K562 (cell line): ENCODE measurements around the gene EIF2AK2. TPM values are rescaled to one million over a fixed set of nuclear protein-coding genes. Genes with fewer than 3 reads are reported as not detected.
A peak's percentile ranks its signal among the peaks of the same experiment; 100 is the strongest.

Experiments used
- AFF1 ChIP-seq, 2 experiments: fragments of 450-650 bp; IDR thresholded peaks; 2 replicates each; pipeline ENCODE4 v1.6.1; 2018; ENCODE audit warnings: mild to moderate bottlenecking in 2 of 2, low read depth in 1 of 2; ENCODE audit not compliant: partially characterized antibody in 2 of 2
- FOS ChIP-seq: IDR thresholded peaks from 3 replicates; pipeline ENCODE4 v1.6.1; 2011; ENCODE audit not compliant: insufficient read length; ENCODE audit errors: extremely low read depth
- MYBL2 ChIP-seq, 2 experiments: fragments of 450-650 bp in 1 of 2; sonication (generic) in 1 of 2; formaldehyde crosslinking in 1 of 2; IDR thresholded peaks; 2 replicates each; pipeline versions ENCODE4 v1.6.1 to v1.8.1; 2017 to 2022; ENCODE audit warnings: borderline replicate concordance in 1 of 2, inconsistent platforms in 1 of 2, low read depth in 1 of 2, mild to moderate bottlenecking in 1 of 2, missing genetic modification reagents in 1 of 2, moderate library complexity in 1 of 2
- NCOA1 ChIP-seq: fragments of 450-650 bp; IDR thresholded peaks from 2 replicates; pipeline ENCODE4 v1.6.1; 2016; ENCODE audit warnings: low read depth
- NFE2 ChIP-seq: IDR thresholded peaks from 2 replicates; pipeline ENCODE4 v1.6.1; 2014; ENCODE audit warnings: antibody characterized with exemption, low read depth
- RBM22 ChIP-seq: fragments of 200-400 bp; formaldehyde crosslinking; IDR thresholded peaks from 2 replicates; pipeline ENCODE4 v1.6.1; 2018; ENCODE audit warnings: low read length, low read depth; ENCODE audit not compliant: poor library complexity, severe bottlenecking
- ZEB2 ChIP-seq: fragments of 450-650 bp; IDR thresholded peaks from 2 replicates; pipeline ENCODE4 v1.6.1; 2016
- ZNF324 ChIP-seq: fragments of 250-450 bp; sonication (Bioruptor Pico); IDR thresholded peaks from 2 replicates; pipeline ENCODE4 v1.4.0; 2020; ENCODE audit warnings: mild to moderate bottlenecking
- ZNF347 ChIP-seq: fragments of 450-650 bp; formaldehyde crosslinking; IDR thresholded peaks from 2 replicates; pipeline ENCODE4 v1.4.0; 2020; ENCODE audit warnings: low read depth, mild to moderate bottlenecking, moderate library complexity
- ZNF384 ChIP-seq: IDR thresholded peaks from 2 replicates; pipeline ENCODE4 v1.6.1; 2012; ENCODE audit warnings: low read depth, low read length, improper control_type of control experiment
- ZNF436 ChIP-seq: fragments of 250-450, 450-650 bp; sonication (Bioruptor Pico); formaldehyde crosslinking; IDR thresholded peaks from 2 replicates; pipeline ENCODE4 v1.7.0; 2020; ENCODE audit warnings: mild to moderate bottlenecking
- polyA plus RNA-seq, 8 experiments: library from polyadenylated mRNA; depleted of rRNA in 4 of 8; stranded (reverse) in 5 of 8; unstranded in 3 of 8; fragments of >200 nt; fragmentation: Nextera tagmentation in 2 of 8; fragmentation: Illumina TruSeq in 1 of 8; extraction: Ambion mirVana in 2 of 8; extraction: Trizol in 1 of 8; gene quantifications; 2 replicates each; pipeline versions ENCODE4 v1.2.1 to v1.2.3, GENCODE V29; 2011 to 2014; ENCODE audit warnings: inconsistent platforms in 1 of 8, missing spikeins in 1 of 8
- total RNA-seq, 7 experiments: library from RNA; depleted of rRNA in 6 of 7; stranded (reverse); fragments of >200 nt in 6 of 7; fragmentation: Illumina TruSeq in 2 of 7; extraction: Trizol in 2 of 7; gene quantifications; 2 replicates each; pipeline versions ENCODE4 v1.2.1 to v1.2.3, GENCODE V29; 2011 to 2021; ENCODE audit warnings: low replicate concordance in 1 of 7
- TF ChIP-seq, protein P1 (sequence below): fragments of 450-650 bp; IDR thresholded peaks from 2 replicates; pipeline ENCODE4 v1.6.1; 2016; ENCODE audit warnings: low read depth
- TF ChIP-seq, protein P2 (sequence below): fragments of 450-650 bp; formaldehyde crosslinking; conservative IDR thresholded peaks from 2 replicates; pipeline ENCODE4 v1.4.0; 2022; ENCODE audit warnings: mild to moderate bottlenecking, missing genetic modification characterization

EIF2AK2 gene
- total and polyA plus RNA-seq, 9 of the 15 experiments (the other 6 are each of a cell fraction or from before 2014, with no cell fraction given), result 3.8 to 19.5 (median 13.3) TPM

DNA sequence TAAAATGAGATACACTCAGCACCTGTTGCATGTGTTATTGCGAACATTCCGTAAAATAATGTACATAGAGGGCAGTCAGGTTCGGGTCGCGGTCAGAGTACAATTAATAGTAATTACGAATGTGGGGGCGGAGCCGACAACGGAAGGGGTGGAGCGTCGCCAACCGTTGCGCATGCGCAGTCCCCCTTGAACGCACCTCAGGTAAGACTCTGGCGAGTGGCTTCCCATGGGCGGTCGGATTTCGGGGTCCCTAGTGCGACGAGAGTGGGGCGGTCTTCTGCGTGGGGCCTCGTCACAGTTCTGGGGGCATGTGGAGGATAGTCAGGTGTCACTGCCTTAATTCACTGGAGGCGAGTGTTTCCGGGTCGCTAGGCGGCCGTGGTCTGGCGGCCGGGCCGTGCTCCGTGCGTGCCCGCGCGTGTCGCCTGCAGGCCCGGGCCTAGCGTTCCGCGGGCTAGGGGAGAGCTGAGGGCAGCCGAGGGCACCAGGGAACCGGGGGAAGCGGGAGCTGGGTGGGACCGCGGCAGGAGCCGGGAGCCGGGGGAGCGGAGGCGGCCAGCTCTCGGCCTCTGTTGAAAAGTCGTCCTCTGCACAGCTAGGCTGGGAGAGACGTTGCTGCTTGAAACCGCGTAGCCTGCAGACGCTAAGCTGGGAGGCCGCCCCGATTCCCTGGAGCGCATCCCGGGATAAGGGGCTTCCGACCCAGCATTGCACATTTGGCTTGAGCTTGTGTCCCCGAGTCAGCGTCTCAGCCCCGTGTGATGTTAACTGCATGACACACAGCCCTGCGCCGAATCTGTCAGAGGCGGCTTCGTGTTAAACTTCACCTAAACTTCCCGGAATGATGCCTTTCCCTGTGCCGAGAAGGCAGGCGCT lies 39.8 kb upstream of the EIF2AK2 start, which contains the start of gene CEBPZOS (continued):
- TF ChIP-seq NFE2 (no peak; the same call in 1 of the 2 replicates), ZNF324 (no peak), RBM22 (no peak), ZEB2 (0 out of 2 replicates have a peak, but pooled peaks have one; percentile 26), MYBL2 (IDR thresholded peaks at IDR 0.05; ENCODE audit: low read depth) (peak; percentile 91), MYBL2 (CRISPR knock-in tag; IDR thresholded peaks at IDR 0.05; ENCODE audit: borderline replicate concordance) (no peak), ZNF347 (CRISPR knock-in tag) (no peak), AFF1 (IDR thresholded peaks at IDR 0.05; ENCODE audit: low read depth in 1 of 2, partially characterized antibody in 2 of 2) (no peak), ZNF384 (no peak), NCOA1 (no peak), FOS (no peak), ZNF436 (CRISPR knock-in tag) (no peak)
- TF ChIP-seq, protein P1, sequence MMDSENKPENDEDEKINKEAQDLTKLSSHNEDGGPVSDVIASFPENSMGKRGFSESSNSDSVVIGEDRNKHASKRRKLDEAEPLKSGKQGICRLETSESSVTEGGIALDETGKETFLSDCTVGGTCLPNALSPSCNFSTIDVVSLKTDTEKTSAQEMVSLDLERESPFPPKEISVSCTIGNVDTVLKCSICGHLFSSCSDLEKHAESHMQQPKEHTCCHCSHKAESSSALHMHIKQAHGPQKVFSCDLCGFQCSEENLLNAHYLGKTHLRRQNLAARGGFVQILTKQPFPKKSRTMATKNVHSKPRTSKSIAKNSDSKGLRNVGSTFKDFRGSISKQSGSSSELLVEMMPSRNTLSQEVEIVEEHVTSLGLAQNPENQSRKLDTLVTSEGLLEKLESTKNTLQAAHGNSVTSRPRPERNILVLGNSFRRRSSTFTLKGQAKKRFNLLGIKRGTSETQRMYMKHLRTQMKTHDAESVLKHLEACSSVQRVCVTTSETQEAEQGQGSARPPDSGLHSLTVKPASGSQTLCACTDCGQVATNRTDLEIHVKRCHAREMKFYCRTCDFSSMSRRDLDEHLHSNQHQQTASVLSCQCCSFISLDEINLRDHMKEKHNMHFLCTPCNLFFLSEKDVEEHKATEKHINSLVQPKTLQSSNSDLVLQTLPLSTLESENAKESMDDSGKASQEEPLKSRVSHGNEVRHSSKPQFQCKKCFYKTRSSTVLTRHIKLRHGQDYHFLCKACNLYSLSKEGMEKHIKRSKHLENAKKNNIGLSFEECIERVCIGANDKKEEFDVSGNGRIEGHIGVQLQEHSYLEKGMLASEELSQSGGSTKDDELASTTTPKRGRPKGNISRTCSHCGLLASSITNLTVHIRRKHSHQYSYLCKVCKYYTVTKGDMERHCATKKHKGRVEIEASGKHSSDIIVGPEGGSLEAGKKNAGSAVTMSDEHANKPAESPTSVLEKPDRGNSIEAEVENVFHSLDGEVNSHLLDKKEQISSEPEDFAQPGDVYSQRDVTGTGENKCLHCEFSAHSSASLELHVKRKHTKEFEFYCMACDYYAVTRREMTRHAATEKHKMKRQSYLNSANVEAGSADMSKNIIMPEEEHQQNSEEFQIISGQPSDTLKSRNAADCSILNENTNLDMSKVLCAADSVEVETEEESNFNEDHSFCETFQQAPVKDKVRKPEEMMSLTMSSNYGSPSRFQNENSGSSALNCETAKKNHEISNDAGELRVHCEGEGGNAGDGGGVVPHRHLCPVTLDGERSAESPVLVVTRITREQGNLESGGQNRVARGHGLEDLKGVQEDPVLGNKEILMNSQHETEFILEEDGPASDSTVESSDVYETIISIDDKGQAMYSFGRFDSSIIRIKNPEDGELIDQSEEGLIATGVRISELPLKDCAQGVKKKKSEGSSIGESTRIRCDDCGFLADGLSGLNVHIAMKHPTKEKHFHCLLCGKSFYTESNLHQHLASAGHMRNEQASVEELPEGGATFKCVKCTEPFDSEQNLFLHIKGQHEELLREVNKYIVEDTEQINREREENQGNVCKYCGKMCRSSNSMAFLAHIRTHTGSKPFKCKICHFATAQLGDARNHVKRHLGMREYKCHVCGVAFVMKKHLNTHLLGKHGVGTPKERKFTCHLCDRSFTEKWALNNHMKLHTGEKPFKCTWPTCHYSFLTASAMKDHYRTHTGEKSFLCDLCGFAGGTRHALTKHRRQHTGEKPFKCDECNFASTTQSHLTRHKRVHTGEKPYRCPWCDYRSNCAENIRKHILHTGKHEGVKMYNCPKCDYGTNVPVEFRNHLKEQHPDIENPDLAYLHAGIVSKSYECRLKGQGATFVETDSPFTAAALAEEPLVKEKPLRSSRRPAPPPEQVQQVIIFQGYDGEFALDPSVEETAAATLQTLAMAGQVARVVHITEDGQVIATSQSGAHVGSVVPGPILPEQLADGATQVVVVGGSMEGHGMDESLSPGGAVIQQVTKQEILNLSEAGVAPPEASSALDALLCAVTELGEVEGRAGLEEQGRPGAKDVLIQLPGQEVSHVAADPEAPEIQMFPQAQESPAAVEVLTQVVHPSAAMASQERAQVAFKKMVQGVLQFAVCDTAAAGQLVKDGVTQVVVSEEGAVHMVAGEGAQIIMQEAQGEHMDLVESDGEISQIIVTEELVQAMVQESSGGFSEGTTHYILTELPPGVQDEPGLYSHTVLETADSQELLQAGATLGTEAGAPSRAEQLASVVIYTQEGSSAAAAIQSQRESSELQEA, result no peak
- TF ChIP-seq, protein P2, sequence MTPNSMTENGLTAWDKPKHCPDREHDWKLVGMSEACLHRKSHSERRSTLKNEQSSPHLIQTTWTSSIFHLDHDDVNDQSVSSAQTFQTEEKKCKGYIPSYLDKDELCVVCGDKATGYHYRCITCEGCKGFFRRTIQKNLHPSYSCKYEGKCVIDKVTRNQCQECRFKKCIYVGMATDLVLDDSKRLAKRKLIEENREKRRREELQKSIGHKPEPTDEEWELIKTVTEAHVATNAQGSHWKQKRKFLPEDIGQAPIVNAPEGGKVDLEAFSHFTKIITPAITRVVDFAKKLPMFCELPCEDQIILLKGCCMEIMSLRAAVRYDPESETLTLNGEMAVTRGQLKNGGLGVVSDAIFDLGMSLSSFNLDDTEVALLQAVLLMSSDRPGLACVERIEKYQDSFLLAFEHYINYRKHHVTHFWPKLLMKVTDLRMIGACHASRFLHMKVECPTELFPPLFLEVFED, result 0 out of 2 replicates have a peak, but pooled peaks have one; percentile 57
